HUES48 (cell line): ENCODE results near the gene MPL.
A peak's percentile ranks its signal among the peaks of the same experiment; 100 is the strongest.

Experiments used
- H3K27ac ChIP-seq: one replicate; pipeline ENCODE4 v1.7.0; 2013; ENCODE audit warnings: low read depth, low read length, inconsistent platforms
- H3K27me3 ChIP-seq: 2 replicates; pipeline ENCODE4 v1.6.1; 2013; ENCODE audit warnings: mild to moderate bottlenecking, low read length; ENCODE audit not compliant: control insufficient read depth, insufficient read depth
- H3K36me3 ChIP-seq: 2 replicates; pipeline ENCODE4 v1.6.1; 2013; ENCODE audit warnings: low read length; ENCODE audit not compliant: control insufficient read depth, insufficient read depth
- H3K4me1 ChIP-seq: 2 replicates; pipeline ENCODE4 v1.6.1; 2013; ENCODE audit warnings: mild to moderate bottlenecking, low read length; ENCODE audit not compliant: control insufficient read depth, insufficient read depth
- H3K4me3 ChIP-seq: 2 replicates; pipeline ENCODE4 v1.5.1; 2013; ENCODE audit warnings: mild to moderate bottlenecking, low read depth, low read length
- H3K9ac ChIP-seq: 2 replicates; pipeline ENCODE4 v1.6.1; 2013; ENCODE audit warnings: mild to moderate bottlenecking, low read depth, low read length, moderate library complexity
- H3K9me3 ChIP-seq: 2 replicates; pipeline ENCODE4 v1.6.1; 2013; ENCODE audit warnings: low read length; ENCODE audit not compliant: control insufficient read depth, insufficient read depth

The MPL gene

GRCh38 chr1:43348809-43349593 is 11.4 kb downstream of the MPL start:
- Histone ChIP-seq H3K4me1 (peaks cover 24% of the 10 kb centered on the region), H3K27ac (peak overlapping the region; percentile 99), H3K27me3 (peaks cover 12% of the 10 kb centered on the region), H3K9me3 (no peaks in the 10 kb centered on the region), H3K9ac (peak overlapping the region; percentile 84), H3K4me3 (peak overlapping the region; percentile 69), H3K36me3 (no peaks in the 10 kb centered on the region)

GRCh38 chr1:43349594-43350306 is 12.1 kb downstream of the MPL start:
- H3K9ac ChIP-seq: peak overlapping the region; percentile 84
- H3K4me3 ChIP-seq: peak overlapping the region; percentile 69
- no peaks in the 10 kb centered on the region for H3K9me3 ChIP-seq
- peak overlapping the region; percentile 99 for H3K27ac ChIP-seq
- H3K4me1 ChIP-seq: peaks cover 24% of the 10 kb centered on the region
- H3K27me3 ChIP-seq: peaks cover 12% of the 10 kb centered on the region
- no peaks in the 10 kb centered on the region for H3K36me3 ChIP-seq

DNA sequence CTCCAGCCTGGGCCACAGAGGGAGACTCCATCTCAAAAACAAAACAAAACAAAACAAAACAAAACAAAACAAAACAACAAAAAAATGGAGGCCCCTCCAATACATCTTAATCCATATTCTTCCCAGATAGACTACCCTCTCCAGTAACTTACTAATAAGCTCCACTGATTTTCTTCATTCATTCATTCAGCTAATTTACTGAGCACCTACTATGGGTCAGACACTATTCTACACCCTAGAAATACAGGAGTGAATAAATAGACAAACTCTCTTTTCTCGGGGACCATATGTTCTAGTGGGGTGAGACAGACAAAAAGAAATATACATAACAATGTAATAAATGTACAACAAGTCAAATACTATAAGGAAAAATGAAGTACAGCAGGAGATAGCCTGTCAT is 13.4 kb downstream of the MPL start:
- Histone ChIP-seq H3K4me3 (no peak overlapping the region), H3K4me1 (peaks cover 24% of the 10 kb centered on the region), H3K9ac (no peak overlapping the region), H3K27ac (no peak overlapping the region), H3K9me3 (no peaks in the 10 kb centered on the region), H3K36me3 (no peaks in the 10 kb centered on the region), H3K27me3 (peaks cover 12% of the 10 kb centered on the region)

DNA sequence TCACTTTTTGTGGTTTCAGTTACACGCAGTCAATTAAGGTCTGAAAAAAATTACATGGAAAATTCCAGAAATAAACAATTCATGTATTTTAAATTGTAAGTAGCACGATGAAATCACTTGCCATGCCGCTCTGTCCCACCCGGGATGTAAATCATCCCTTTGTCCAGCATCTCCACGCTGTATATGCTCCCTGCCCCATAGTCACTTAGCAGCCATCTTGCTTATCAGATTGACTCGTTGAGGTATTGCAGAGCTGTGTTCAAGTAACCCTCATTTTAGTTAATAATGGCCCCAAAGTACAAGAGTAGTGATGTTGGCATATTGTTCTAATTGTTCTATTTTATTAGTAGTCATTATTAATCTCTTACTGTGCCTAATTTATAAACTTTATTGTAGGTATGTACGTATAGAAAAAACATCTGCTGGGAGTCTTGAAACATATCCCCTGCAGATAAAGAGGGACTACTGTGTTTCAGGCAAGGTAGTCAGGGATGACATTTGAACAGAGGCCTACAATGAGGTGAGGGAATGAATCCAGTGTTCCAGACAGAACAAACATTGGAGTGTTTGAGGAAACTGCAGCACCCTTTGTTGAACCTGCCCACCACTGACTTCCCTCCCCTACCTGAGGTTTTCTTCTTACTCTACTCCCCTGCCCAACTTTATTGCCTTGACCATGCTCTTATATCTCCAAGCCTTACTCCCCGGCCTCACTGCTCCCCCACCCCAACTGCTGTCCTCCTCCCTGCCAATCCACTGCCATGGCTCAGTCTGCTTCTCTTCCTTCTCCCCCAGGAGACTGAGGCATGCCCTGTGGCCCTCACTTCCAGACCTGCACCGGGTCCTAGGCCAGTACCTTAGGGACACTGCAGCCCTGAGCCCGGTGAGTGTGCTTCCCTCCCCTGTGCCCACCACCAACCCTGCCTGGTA is 14.1 kb downstream of the MPL start:
- H3K4me3 ChIP-seq: no peak overlapping the region
- H3K9ac ChIP-seq: no peak overlapping the region
- peaks cover 12% of the 10 kb centered on the region for H3K27me3 ChIP-seq
- no peaks in the 10 kb centered on the region for H3K9me3 ChIP-seq
- no peak overlapping the region for H3K27ac ChIP-seq
- no peaks in the 10 kb centered on the region for H3K36me3 ChIP-seq
- peaks cover 19% of the 10 kb centered on the region for H3K4me1 ChIP-seq

- Histone ChIP-seq H3K9ac (no peak overlapping the region), H3K4me1 (peaks cover 19% of the 10 kb centered on the region), H3K36me3 (no peaks in the 10 kb centered on the region), H3K27me3 (peaks cover 9% of the 10 kb centered on the region), H3K27ac (no peak overlapping the region), H3K4me3 (no peak overlapping the region), H3K9me3 (no peaks in the 10 kb centered on the region)
These were observed 14.7 kb downstream of the MPL start for GRCh38 chr1:43352351-43352705.

GRCh38 chr1:43352881-43353280 is 15.3 kb downstream of the MPL start:
- H3K4me1 ChIP-seq: peaks cover 17% of the 10 kb centered on the region

DNA sequence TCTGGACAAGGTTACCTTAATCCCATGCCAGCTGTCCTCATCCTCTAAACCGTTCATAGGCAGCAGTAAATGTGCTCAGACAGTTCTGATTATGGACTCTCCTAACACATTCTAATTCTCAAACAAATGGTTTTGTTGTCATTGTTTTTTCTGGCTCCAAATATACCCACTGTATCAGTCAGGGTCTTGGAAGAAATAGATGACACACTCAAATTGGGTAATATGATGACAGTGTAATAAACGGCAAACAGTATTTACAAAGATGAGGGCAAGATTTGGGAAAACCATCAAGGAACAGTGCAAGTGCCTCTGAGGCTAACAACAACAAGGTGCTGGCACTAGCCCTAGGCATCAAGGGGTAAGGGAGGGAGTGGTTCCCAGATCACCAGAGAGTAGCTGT is 16.9 kb downstream of the MPL start:
- H3K9me3 ChIP-seq: no peaks in the 10 kb centered on the region

More at GRCh38 chr1:43352881-43353280, 15.3 kb downstream of the MPL start:
- Histone ChIP-seq H3K4me3 (no peak overlapping the region), H3K27ac (no peak overlapping the region), H3K27me3 (peaks cover 3% of the 10 kb centered on the region), H3K9me3 (no peaks in the 10 kb centered on the region), H3K9ac (no peak overlapping the region), H3K36me3 (no peaks in the 10 kb centered on the region)

DNA sequence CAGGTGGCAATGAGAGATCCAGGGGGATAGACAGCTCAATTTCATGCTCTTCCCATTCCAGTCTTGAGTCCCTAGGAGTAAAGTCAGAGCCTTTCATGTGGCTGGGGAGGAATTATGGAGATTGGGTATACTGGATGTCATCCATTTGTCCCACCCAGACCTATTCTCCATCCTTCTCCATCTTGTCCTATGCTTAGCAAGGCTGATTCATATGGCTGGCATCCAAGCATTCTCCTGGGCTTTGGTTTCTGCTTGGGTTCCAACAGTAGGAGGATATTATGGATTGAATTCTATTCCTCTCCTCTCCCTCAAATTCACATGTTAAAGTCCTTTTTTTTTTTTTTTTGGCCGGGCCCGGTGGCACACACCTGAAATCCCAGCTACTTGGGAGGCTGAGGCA is 17.3 kb downstream of the MPL start:
- Histone ChIP-seq H3K4me3 (no peak overlapping the region), H3K27ac (no peak overlapping the region), H3K27me3 (no peaks in the 10 kb centered on the region), H3K9me3 (no peaks in the 10 kb centered on the region), H3K9ac (no peak overlapping the region), H3K4me1 (peaks cover 9% of the 10 kb centered on the region), H3K36me3 (peaks cover 6% of the 10 kb centered on the region)

More for the DNA sequence above, 16.9 kb downstream of the MPL start:
- Histone ChIP-seq H3K4me1 (peaks cover 10% of the 10 kb centered on the region), H3K36me3 (peaks cover 1% of the 10 kb centered on the region; the same call in 1 of the 2 replicates), H3K27me3 (no peaks in the 10 kb centered on the region), H3K27ac (no peak overlapping the region), H3K4me3 (no peak overlapping the region), H3K9ac (no peak overlapping the region)

- Histone ChIP-seq H3K27me3 (no peaks in the 10 kb centered on the region), H3K9me3 (no peaks in the 10 kb centered on the region), H3K36me3 (peaks cover 29% of the 10 kb centered on the region), H3K9ac (no peak overlapping the region), H3K27ac (no peak overlapping the region), H3K4me3 (no peak overlapping the region), H3K4me1 (peaks cover 15% of the 10 kb centered on the region)
These were observed 19.6 kb downstream of the MPL start for GRCh38 chr1:43357251-43357650.

DNA sequence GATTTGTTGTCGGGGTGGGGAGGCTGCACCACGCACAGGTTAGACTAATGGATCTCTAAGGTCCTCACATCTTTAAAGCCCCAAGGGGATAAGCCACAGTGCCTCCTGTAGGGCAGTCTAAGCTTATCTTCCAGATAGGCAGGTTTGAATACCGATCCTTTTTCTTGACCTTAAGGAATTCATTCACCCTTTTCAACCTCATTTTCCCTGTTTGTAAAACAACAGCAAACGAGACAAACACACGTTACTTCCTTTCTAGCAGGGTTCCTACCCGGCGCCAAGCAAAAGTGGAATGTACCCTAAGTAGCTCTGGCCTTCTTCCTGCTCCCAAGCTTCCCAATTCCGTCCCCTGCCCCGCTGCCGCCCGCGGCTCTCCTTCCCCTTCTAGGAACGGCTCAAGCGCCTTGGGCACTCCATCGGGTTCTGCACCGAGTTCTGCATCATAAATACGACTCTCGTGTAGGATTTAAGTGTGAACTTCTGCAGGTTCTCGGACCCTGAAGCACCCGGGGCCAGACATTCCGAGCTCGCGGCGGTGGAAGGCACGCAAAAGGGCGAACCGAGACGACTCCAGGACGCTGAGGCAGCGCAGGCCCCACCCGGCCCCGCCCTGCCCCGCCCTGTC is 20.6 kb downstream of the MPL start:
- H3K27me3 ChIP-seq: no peaks in the 10 kb centered on the region

More for the DNA sequence above, 20.6 kb downstream of the MPL start:
- Histone ChIP-seq H3K4me1 (peaks cover 15% of the 10 kb centered on the region), H3K36me3 (peaks cover 38% of the 10 kb centered on the region), H3K4me3 (peak overlapping the region; percentile 76), H3K9me3 (no peaks in the 10 kb centered on the region), H3K27ac (peak overlapping the region; percentile 94), H3K9ac (peak overlapping the region; percentile 82)
